Dermis blood vessel endothelial cell (primary cell): ENCODE measurements around the gene OSBPL5. TPM values are rescaled to one million over a fixed set of nuclear protein-coding genes. Genes with fewer than 3 reads are reported as not detected.

Experiments
- DNase-seq: peaks from one replicate; pipeline ENCODE4 v3.0.0; 2010
- total RNA-seq: library from RNA; depleted of rRNA; stranded (reverse); fragments of >200 nt; gene quantifications from 2 replicates; pipeline ENCODE4 v1.2.3, GENCODE V29; 2014

OSBPL5 gene, protein sequence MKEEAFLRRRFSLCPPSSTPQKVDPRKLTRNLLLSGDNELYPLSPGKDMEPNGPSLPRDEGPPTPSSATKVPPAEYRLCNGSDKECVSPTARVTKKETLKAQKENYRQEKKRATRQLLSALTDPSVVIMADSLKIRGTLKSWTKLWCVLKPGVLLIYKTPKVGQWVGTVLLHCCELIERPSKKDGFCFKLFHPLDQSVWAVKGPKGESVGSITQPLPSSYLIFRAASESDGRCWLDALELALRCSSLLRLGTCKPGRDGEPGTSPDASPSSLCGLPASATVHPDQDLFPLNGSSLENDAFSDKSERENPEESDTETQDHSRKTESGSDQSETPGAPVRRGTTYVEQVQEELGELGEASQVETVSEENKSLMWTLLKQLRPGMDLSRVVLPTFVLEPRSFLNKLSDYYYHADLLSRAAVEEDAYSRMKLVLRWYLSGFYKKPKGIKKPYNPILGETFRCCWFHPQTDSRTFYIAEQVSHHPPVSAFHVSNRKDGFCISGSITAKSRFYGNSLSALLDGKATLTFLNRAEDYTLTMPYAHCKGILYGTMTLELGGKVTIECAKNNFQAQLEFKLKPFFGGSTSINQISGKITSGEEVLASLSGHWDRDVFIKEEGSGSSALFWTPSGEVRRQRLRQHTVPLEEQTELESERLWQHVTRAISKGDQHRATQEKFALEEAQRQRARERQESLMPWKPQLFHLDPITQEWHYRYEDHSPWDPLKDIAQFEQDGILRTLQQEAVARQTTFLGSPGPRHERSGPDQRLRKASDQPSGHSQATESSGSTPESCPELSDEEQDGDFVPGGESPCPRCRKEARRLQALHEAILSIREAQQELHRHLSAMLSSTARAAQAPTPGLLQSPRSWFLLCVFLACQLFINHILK
- total RNA-seq = 74.9 and 110 TPM in 2 replicates

DNA sequence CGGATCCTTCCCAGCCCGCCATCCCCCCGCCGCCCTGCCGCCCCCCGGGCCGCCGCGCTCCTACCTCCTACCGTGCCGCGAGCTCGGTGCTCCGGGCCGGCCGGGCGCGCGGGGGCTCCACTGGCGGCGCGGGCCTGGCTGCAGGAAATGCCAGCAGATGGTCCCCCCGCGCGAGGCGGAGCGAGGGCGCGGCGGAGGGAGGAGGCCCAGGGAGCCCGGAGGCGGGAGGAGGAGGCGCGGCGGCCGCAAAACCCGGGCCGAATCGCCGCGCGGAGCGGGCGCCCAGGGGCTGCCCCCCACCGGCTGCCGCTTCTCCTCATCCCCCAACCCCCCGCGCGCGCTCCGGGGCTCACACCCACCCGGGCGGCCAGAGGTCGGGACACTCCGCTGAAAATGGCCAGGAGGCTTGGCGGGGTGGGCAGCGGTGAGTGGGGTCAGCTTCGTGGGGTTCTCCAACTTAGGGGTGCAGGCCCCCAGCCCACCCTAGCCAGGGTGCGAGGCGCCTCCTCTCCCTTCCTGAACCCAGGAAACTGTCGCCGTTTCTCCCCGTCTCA, at the start of gene OSBPL5:
Gene OSBPL5 (minus strand): TSS at position 159 of the 554 bp plus-strand sequence. CDS start 36,162 bp downstream, outside the sequence.
- peak; percentile 77 for DNase-seq

DNA sequence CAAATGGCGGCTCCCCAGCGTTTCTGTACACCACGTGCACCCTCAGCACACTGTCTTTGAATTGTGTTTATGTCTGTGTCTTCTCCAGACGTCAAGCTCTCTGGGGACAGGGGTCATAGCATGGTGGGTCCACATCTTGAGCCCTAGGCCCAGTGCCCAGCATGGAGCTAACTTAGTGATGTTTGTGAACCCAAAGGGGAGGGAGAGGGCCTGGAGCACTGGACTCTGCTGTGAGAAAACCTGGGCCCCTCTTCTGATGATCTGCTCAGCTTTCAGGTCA, 49.2 kb upstream of the OSBPL5 start:
- no peak for DNase-seq

DNA sequence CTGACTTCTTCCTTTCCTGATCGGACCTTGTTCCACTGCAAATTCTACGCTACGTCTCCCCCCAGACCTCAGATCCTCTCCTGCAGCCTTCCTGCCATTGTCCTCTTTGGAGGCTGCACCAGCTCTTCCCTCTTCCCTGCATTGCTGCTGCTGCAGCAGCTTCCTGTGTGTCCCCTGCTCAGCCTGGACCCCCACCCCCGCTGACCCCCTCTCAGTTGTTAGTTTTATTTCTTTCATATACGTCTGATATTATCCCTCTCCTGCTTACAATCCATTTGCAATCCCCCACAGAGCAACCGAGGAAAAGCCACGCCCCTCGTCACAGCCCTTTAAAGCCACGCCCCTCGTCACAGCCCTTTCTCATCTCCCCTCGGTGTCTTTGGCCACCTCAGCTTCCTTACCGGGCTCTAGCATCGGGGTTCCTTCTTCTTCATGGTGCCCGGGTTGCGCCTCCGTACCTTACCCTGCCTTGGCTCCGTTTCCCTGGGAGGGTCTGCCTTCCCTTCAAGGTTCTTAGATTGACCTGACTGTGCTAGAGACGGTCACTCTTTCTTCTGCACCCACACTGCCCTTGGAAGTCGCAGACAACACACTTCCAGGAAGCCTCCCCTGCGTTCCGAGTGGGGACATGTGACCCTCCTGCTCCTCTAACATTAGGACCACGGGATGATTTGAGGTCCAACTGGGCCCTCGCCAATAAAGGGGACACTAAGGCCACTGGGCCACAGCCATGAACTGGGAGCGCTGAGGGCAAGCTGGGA, 48.7 kb upstream of the OSBPL5 start:
- no peak for DNase-seq

DNA sequence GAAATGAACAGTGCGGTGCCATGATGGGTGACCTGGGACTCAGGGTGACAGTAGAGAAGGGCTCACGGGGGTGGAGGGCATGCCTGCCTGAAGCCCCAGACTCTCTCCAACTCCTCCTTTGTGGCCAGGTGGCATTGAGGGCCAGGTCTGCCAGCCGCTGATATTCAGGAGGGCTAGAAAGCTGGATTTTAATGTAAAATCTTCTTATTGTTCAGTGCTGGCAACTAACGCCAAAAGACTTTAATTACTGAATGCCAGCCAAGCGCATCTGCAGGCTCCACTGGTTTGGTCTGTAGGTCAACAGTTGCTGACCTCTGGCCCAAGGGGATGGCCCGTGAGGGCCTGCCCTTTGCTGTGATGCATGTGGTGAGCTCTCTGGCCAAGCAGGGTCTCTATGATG, 43.2 kb upstream of the OSBPL5 start:
- no peak for DNase-seq

DNA sequence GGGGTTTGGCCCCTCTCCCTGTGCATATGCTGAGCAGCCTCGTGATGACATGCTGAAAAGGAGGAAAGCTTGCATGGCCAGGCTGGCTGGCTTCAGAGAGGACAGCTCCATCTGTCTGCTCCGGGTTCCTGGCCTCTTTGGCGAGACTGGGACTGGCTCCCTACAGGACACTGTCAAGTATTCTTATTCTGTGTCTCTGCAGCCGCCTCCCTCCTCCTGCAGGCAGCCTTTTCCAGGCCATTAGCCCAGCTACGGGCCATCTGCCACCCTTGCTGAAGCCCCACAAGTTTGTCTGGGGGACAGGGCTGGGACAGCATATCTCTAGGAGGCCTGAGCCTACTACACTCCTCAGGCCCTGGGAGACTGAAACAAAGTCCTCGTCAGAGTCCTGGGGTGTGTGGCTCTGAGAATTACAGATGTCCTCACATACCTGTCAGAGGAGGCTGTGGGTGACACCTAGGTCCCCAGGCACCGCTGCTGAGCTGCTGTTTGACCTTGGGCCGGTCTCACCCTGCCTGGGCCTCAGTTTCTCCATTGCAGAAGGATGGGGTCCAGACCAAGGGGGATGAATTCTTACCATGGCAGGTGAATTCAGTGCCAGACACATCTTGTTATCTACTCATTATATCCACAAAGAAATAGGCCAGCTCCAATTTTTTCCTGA, 42.5 kb upstream of the OSBPL5 start:
- DNase-seq = no peak

DNA sequence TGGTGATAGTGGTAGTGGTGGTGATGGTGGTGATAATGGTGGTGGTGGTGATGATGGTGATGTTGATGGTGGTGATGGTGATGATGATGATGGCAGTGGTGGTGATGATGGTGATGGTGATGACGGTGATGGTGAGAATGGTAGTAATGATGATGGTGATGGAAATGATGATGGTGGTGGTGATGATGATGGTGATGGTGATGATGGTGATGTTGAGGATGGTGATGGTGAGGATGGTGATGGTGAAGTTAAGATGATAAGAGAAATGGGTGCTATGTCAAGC, 41.8 kb upstream of the OSBPL5 start:
- DNase-seq = no peak

DNA sequence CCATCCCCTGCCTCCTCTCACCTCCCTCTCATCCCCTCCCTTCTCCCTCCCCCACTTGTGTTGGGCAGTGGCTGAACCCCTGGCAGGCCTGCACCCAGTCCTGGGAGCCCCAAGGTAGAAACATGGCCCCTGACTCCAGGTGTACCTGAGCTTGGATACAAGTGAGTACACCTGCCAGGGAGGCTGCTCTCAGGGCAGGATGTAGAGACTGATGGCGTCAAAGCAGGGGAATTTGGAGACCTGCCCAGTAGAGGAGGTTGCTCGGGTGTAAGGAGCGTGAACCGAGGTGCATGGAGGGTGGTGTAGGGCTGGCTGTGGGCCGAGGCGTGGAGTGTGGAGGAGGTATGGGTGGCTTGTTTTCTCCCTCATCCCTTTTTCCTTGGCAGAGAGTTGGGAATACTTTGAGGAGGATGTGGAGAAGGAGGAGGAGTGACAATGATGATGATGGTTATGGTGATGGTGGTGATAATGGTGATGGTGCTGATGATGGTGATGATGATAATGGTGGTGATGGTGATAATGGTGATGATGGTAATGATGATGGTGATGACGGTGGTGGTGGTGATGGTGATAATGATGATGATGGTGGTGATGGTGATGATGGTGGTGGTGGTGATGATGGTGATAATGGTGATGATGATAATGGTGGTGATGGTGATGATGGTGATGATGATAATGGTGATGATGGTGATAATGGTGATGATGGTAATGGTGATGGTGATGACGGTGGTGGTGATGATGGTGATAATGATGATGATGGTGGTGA, 41.2 kb upstream of the OSBPL5 start:
- no peak for DNase-seq

DNA sequence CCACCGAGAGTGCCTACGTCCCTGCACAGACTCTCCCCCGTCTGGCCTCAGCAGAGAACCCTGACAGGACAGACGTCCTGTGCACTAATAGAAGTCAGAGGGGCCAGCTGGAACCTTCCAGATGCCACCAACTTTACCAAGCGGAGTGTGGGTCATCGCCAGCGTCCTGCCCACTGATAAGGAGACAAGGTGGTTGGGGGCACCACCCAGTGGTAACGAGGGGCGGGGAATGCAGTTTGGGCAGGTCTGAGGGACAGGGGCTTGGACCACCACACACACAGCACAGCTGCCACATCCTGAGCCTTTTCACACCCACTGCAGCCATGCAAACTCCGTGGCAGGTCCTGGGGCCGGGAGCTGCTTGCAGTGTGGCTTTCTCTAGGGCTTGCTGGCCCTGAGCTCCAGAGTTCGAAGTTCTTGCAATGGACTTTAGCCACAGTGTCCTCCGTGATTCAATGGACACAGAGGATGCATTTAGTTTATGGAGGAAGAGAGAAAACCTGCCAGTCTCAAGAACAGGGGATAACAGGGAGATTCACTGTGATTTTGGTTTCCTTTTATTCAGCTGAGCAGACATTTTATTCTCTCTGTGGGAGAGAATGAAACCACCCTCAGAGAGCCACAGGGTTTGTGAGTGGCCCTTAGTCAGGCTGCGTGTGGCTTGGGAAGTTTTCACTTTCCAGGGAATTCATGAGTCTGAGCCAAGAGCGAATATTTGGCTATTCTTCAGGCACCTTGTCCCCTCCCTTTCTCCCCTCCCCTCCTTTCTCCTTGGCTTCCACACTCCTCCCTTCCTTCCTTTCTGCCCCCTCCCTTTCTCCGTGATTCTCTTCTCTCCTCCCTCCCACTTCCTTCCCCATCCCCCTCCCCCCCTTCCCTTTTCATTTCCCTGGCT, 40.4 kb upstream of the OSBPL5 start:
- no peak for DNase-seq

DNA sequence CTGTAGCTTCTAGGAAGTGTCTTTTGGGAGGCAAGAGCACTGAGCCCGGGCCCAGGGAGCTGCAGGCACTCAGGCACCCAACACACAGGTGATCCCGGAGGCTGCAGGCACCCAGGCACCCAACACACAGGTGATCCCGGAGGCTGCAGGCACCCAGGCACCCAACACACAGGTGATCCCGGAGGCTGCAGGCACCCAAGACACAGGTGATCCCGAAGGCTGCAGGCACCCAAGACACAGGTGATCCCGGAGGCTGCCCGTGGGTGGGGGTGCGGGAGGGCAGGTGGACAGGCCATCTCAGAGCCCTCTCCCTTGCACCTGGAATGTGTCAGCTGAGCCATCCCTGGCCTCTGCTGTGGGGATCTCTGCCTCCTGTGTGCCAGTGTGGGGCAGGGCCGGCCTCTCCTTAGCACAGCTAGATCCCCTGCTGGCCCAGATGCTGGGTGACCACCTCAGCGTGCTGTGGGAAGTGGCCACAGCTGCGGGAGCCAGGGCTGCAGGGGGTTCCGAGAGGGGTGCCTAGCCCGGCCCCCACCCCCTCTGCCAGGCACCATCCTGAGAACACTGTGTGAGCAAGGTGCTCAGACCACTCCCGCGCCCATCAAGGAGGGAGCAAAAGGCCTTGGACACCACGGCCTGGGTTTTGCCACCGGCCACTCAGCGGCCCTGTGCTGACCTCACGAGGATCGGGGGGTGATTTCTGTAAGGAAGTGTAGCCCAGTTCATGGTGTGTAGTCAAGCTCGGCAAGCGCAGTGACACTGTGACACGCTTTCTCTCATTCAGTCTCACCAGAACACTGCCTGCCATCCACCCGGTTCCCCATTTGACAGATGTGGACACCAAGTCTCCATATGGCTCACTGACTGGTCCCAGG, 39.3 kb upstream of the OSBPL5 start:
- DNase-seq = no peak

DNA sequence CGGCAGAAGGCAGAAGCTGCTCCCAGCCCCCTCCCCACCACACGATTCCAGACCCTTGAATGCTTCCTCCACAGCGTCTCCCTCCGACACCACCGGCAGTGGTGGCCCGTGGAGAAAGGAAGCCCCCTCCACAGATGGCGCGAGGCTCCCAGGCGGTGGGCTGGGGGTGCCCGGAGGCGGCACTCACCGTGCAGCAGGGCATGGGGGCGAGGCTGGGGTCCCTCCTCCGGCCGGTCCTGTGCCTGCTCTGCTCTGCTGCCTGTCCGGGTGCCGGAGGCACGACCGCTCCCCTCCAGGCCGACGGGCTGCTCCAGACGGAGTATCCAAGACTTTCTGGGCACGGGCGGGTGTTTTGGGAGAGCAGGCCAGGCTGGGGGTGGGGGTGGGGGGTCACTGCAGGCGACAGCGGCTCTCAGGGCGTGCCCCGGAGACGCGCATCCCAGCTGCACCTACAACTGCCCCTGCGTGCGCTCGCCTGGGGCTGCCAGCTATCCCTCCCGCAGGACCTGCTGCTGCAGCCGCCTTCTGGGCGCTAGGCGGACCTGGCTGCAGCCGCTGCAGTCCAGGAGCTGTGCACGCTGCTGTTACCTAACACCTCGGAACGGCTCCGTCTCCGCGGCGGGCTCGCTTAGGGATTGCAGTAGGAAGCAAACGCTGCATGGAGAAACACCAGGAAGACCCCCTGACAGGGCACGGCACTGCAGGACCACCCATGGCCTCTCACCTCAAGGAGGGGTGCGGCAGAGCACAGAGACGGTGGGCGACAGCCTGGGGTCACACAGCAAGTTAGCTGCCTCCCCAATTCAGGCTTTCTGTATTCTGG, 38.3 kb upstream of the OSBPL5 start:
- DNase-seq = no peak

DNA sequence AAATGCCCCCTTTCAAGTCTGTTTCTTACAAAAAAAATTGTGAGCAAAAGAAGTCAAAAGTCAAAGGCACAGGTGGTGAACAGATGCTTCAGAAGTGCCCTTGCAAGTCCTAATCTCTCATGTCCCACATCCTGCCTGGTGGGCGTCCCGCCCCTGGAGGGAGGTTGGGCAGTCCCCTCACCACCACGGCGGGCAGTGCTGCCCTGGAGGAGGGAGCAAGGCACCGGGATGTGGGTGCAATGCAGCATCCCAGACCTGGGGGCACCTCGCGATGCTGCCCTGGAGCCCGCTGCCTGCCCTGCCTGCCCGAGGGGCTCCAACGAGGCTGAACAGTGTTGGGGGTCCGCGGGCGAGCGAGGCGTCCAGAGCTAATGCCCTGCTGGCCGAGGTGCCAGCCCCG, 37.6 kb upstream of the OSBPL5 start:
- DNase-seq = no peak

DNA sequence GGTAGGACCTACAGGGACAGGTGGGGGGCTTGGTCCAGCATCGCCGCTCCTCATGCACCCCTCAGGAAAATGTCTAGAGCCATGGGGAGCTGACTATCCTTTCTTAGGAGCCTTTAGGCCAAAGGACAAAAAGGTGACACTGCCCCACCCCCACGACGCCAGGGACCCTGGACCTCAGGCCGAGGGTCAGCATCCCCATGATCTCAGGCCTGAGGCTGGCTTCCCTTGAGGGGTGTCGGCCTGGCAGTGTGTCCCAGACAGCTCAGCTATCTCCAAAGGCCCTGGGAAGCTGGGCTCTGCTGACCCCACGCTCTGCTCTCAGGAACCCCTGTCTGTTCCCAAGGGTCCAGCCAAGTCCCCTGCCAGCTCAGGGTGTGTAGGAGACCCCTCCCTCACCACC, 37.2 kb upstream of the OSBPL5 start:
- DNase-seq = no peak

DNA sequence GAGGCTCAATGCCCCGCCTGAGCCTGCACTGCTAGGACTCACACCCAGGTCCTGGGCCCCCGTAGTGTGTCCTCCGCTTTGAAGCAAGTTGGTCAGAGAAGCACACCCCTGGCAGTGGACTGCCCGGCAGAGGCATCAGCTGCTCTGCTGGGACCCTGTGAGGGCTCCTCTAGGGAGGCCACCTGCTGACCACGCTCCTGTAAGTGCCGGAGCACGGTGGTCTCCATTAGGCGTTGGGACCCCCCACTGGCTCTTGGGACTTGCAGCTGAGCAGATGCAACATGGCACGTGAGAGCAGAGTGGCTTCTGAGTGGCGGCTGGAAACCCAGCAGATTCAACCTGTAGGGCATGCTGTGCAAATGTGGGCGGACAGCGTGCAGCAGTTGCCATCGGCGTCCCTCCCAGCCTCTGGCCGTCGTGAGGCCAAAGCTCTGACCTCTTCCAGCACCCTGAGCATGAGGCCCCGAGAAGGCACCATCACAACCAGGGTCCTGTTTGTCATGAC, 36.6 kb upstream of the OSBPL5 start:
- DNase-seq = no peak

DNA sequence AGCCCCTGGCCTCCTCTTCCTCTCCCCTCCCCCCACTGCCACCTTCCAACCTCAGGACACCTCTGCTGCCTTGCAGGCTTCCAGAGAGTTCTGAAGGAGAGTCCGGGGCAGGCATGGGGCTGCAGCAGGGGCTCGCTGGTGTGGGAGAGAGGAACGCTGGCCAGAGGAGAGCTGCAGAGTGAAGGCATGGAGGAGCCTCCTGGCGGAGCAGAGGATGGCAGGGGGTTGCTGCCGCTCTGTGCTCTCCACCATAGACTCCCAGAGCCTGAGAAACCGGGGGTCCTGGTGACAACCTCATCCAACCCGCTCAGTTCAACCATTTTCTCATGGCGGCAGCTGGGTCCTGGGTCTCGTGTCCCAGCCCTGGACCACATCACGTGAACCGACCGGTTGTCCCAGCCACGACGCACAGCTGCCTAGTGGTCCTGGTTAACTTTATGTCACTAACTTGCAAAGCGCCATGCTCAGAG, 36.0 kb upstream of the OSBPL5 start:
- no peak for DNase-seq

DNA sequence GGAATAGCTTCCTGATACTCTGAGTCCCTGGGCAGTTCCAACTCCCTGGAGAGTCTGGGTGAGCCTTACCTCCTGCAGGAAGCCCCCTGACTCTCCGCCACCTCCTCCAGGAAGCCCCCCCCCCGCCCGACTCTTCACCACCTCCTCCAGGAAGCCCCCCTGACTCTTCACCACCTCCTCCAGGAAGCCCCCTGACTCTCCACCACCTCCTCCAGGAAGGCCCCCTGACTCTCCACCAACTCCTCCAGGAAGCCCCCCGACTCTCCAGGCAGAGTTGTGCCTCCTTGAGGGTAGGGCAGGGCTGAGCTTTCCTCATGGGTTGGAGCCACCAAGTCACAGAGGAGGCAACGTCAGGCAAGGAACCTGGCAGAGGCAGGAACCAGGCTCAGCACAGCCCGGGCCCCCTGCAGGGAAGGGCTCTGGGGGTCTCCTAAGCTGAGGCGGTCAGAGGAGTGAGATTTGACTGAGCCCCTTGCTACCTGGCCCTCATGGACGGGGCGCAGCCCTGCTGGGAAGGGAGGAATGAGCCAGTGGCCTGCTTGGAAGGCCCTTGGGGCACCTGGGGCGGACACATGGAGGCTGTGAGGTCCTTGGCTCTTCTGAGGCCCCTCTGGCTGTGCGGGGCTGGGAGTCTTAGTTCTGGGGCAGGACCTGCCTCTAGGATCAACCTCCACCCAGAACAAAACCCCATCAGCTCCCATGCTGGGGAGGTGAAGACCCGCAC, 35.4 kb upstream of the OSBPL5 start:
- DNase-seq = no peak

DNA sequence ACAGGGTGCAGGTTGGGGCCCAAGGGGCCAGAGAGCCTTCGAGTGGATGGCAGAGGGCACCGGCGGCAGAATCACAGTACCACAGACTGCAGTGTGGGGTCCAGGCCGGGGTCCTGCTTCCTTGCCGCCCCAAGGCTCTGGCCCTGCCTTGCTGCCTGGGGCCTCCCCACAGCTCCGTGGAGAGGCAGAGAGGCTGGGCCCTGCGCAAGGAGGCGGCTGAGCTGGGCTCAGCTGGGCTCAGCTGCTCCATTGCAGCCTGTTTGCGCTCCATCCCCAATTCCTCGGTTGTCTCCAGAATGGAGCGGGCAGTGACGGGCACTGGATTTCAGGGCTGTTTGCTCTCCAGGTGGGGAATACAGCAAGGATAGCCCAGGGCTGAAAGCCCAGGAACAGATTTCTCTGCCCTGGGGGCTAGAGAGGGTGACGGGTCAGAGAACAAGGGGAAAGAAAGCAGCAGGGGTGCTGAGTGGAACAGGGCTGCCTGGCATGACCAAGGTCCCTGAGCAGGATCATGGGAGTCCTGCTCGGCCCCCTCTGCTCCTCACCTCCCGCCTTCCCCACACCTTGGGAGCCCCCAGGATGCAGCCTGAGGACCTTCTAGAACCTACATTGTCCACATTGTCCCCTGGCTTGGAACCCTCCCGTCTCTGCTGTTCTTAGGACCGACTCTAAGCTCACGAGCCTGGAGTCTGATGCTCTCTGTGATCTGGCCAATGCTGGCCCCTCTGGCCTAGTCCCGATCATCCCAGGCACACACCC, 34.6 kb upstream of the OSBPL5 start:
- no peak for DNase-seq

DNA sequence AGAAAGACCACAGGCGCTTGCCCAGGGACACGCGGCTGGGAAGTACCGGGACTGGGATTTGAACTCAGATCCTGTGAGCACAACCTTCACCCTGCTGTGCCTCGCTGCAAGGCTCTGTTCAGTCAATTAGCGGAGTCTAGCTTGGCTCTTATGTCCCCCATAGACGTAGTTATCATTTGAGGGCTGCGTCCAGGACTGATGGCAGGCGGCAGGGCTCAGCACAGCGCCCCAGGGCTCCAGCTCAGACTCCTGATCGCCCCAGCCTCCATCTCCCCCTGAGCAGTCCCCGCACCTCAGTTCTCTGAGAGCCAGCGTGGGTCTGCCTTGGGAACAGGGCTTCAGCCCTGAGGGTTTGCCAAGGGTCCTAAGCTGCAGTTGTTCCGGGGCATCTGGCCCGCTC, 33.7 kb upstream of the OSBPL5 start:
- DNase-seq = no peak
